HG03354 (cell line): Measurements from ENCODE around the gene CDCA3.
"Not testable (repeated sequence)": the region's sequence is repeated elsewhere in the genome, so short reads cannot be mapped to it uniquely, and the experiment has no call there.

ENCODE experiments used
- ATAC-seq: cut with Tn5 transposase; IDR thresholded peaks from one replicate; pipeline ENCODE4 v1.9.1; 2021; ENCODE audit warnings: mild to moderate bottlenecking; ENCODE audit not compliant: unreplicated experiment, poor library complexity, severe bottlenecking

CDCA3 gene

DNA sequence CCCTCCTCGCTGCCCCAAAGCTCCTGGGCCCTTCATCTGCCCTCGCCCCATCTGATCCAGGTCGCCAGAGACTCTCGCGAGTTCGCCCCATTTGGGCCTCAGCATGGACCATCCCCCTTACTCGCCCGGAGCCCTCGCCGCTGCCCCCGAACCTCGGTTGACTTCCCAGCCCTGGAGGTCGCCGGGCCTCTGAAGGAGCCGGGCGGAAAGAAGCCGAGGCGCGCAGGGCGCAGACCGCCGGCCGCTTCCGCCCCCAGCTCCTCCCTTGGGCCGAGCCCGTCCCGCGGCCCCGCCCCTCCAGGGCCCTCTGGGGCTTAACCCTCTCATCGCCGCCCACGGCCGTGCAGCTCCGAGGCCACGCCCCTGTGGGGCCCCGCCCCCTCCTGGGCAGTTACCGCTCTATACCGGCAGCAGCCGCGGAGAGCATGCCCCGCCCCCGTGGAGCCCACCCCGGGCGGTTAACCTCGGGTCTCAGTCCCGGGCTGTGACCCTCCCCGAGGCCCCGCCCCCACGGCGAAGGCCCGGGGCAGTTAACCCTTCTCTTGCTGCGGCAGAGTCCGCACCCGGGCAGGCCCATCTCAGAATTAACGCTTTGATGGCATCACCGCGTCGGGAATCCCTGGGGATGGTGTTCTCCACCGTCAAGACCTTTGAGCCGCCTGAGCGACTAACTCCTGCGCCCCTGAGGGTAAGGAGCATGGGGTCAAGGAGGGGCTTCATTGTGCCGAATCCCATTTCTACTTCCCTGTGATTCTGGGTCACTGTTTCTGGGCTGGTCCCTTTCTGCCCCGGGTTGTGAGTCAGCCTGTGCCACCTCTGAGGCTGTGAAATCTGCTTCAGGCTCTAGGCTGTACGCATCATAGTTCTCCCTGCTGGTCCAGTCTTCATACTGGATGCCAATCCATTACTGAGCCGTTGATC, 22.3 kb upstream of the CDCA3 start, which contains the start of gene SPSB2:
Gene SPSB2 (minus strand): TSS at position 210 of the 921 bp plus-strand sequence. CDS start 402 bp downstream, outside the sequence.
- ATAC-seq = peak; percentile 79

GRCh38 chr12:6872073-6873048, 21.3 kb upstream of the CDCA3 start:
- ATAC-seq = peak; percentile 27

DNA sequence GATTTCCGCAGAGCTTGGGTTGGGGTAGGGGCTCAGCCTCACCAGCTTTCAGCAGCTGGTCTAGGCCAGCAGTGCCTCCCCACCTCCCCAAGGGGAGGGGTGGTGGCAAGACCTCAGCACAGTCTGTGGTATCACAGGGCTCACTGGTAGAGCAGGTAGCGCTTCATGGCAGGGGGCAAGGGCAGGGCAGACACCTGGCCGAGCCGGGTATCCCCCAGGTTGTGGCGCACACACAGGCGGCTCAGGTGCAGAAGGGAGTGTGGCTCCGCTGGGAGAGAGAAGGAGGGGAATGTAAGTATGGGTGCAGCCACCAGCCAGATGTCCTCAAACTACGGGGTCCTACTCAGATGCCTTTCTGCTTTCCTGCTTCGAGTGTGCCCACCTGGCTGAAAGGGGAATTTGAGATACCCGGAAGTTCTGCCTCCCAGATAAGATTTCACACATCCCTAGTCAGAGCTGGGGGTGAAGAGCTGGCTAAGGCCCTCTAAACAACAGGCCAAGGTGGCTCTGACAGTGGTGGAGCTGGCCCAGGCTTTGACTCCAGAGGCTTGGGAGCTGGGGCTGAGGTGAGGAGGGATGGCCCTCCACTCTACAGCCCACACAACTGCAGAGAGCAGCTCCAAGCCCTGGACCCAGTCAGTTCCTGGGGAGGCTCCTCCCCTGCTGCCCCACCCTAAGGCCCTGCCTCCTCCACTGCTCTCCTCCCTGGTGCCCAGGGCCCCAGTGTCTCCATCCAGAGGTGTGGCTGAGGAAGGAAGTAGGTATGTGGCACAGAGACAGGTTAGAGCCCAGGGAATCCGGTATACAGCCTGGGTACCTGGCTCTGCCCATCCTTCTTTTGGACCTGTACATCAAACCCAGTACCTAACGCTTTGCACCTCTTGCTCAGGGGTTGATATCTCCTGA, 20.2 kb upstream of the CDCA3 start:
- no peak for ATAC-seq

DNA sequence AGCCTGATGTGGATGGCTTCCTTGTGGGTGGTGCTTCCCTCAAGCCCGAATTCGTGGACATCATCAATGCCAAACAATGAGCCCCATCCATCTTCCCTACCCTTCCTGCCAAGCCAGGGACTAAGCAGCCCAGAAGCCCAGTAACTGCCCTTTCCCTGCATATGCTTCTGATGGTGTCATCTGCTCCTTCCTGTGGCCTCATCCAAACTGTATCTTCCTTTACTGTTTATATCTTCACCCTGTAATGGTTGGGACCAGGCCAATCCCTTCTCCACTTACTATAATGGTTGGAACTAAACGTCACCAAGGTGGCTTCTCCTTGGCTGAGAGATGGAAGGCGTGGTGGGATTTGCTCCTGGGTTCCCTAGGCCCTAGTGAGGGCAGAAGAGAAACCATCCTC, 19.2 kb upstream of the CDCA3 start:
- ATAC-seq = not testable (repeated sequence)

GRCh38 chr12:6869049-6870021, 18.2 kb upstream of the CDCA3 start:
- ATAC-seq = no peak

DNA sequence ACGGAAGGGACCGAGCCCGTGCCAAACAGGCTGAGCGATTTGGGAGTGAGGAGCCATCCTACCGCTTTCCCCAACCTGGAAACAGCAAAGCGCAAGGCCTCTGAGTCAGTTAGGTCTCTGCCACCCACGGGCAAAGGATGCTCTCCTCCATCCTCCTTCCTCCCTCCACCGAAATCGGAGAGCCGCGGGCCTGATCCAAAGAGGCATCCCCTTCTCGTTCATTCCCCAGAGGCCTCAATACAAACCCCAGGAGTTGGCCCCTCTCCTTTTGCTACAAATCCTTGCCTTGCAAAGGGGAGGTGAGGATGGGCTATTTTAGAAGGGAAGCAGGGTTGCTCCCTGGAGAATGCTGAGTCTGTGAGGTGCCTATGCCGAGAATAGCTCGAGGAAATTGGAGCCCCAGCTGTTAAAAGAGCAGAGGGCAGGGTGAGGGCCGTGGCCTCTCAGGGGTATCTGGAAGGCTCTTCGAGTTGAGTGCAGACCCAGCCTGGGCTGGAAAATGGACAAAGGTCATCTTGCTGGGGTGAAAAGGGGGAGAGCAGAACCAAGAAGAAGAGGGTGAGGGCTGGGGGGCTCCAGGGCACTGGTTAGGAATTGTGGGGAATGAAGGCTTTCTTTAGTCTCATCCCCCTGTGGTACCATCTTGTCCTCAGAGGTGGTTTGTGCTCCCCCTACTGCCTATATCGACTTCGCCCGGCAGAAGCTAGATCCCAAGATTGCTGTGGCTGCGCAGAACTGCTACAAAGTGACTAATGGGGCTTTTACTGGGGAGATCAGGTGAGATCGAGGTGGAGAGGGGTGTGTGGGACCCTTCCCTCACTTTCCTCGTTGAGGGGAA, 17.3 kb upstream of the CDCA3 start:
- ATAC-seq = no peak

GRCh38 chr12:6867413-6868210, 16.5 kb upstream of the CDCA3 start, which contains the start of gene TPI1:
Gene TPI1 (plus strand): TSS chr12:6867531. CDS start chr12:6867567, 36 bp downstream.
- peak; percentile 66 for ATAC-seq

DNA sequence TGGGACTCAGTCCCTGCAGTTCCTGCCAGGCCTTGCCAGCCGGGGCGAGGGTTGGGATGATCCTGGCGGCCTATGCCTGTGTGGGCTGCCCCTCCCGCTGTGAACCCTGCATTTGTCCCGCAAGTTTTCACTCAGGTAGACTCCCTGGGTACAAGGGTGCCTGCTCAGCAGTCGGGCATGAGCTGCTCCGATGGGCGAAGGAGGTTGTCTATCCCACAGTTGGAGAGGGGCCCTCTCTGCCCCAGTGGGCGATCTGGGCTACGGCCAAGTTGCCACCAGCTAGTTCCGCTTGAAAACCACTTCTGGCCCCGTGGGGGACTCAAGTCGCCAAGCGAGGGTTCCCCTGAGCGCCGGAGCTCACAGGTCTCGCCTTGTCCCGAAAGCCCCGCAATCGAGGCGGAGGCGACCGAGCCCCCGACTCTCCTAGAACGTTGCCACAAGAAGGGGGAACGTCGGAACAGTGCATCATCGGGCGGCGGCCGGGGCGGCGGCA, 15.9 kb upstream of the CDCA3 start:
- ATAC-seq = peak; percentile 15

GRCh38 chr12:6866163-6866919, 15.3 kb upstream of the CDCA3 start:
- no peak for ATAC-seq

GRCh38 chr12:6865307-6865706, 14.2 kb upstream of the CDCA3 start:
- ATAC-seq = not testable (repeated sequence)

- no peak for ATAC-seq
Measured at GRCh38 chr12:6863586-6864321, 12.7 kb upstream of the CDCA3 start.

GRCh38 chr12:6863033-6863432, 11.9 kb upstream of the CDCA3 start:
- no peak for ATAC-seq

- no peak for ATAC-seq
Measured at GRCh38 chr12:6861391-6861790, 10.3 kb upstream of the CDCA3 start.

DNA sequence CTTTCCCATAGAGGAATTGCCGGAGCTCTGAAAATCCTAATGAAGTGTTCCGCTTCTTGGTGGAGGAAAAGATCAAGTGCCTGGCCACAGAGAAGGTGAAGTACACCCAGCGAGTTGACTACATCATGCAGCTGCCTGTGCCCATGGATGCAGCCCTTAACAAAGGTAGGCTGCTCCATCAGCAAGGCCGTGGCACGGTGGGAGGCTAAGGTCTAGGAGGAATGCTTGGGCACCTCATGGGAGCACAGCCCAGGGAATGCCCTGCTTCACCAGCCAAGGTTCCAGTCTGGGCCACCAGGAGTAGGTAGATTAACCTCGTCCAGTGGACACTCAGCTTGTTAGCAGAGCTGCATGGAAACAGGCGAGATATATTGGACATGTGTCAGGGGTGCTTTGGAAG, 9.9 kb upstream of the CDCA3 start:
- no peak for ATAC-seq

DNA sequence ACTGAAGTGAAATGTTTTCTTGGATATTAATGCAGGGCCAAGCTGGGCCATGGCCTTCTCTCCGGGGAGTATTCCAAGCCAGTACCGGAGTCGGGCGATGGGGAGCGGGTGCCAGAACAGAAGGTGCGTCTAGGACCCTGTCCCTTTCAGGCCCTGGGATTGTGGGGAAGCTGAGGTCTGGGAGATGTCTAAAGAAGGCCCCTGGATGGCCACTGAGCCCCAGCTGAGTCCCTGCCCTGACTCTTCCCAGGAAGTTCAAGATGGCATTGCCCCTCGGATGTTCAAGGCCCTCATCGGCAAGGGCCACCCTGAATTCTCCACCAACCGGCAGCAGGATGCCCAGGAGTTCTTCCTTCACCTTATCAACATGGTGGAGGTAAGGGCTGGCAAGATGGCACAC, 9.0 kb upstream of the CDCA3 start:
- ATAC-seq = no peak
